SJSA1 (cell line): ENCODE results near the gene STARD6. TPM values are rescaled to one million over a fixed set of nuclear protein-coding genes. Genes with fewer than 3 reads are reported as not detected.

Experiments
- total RNA-seq: library from RNA; depleted of rRNA; stranded (reverse); fragments of >200 nt; shearing (Covaris generic); gene quantifications from 2 replicates; pipeline ENCODE4 v1.2.3, GENCODE V29; 2014; rRNA removed

The STARD6 gene
- total RNA-seq, 1 experiment from 2014 or later = 1.2 TPM

Other genes with a start within 250 kb of the STARD6 start
- gene MBD2, start 133.2 kb downstream of the STARD6 start, total RNA-seq = 38.4 and 41.5 TPM in 2 replicates
- 6.4 and 12.5 TPM in 2 replicates for gene POLI, start 88.3 kb downstream of the STARD6 start, total RNA-seq
- gene C18orf54, start within 50 bp of the STARD6 start, total RNA-seq = 5.3 and 10.2 TPM in 2 replicates
- not detected in 2 replicates for gene DYNAP, start 233.4 kb upstream of the STARD6 start, total RNA-seq